HEK293 (cell line): ENCODE measurements around the gene GPR155.

Source experiments
- CTCF ChIA-PET: fragments of 350-600 bp; formaldehyde crosslinking; extraction: SDS; loops from one replicate; lab custom pipeline; 2021; ENCODE audit warnings: antibody characterized with exemption; lab: Yijun Ruan, JAX
- POLR2A ChIA-PET: fragments of 300-600 bp; formaldehyde crosslinking; extraction: SDS; loops from one replicate; lab custom pipeline; 2020; ENCODE audit warnings: antibody characterized with exemption, inconsistent platforms; lab: Yijun Ruan, JAX
- H3K27ac ChIP-seq: fragments of 200-500 bp; sonication (Bioruptor generic); 2 replicates; pipeline ENCODE4 v1.5.1; 2014; ENCODE audit warnings: low read depth, low read length, control low read depth, inconsistent platforms; ENCODE audit errors: extremely low read depth
- H3K36me3 ChIP-seq, 2 experiments: fragments of 200-500 bp in 1 of 2; sonication (Bioruptor generic) in 1 of 2; 1 replicate in 1 of 2; 2 replicates in 1 of 2; pipeline ENCODE4 v1.5.1; 2014 to 2017; ENCODE audit warnings: inconsistent platforms in 2 of 2, low read length in 2 of 2; ENCODE audit not compliant: control insufficient read depth in 2 of 2, insufficient read depth in 1 of 2
- H3K4me1 ChIP-seq: fragments of 200-500 bp; sonication (Bioruptor generic); 2 replicates; pipeline ENCODE4 v1.5.1; 2014; ENCODE audit warnings: mild to moderate bottlenecking, low read length, inconsistent platforms; ENCODE audit not compliant: control insufficient read depth, insufficient read depth
- H3K4me3 ChIP-seq: 2 replicates; pipeline ENCODE4 v1.5.1; 2011; ENCODE audit warnings: low read depth, mild to moderate bottlenecking, control low read depth, low read length, moderate library complexity
- H3K9me3 ChIP-seq: fragments of 200-500 bp; sonication (Bioruptor generic); 2 replicates; pipeline ENCODE4 v1.5.1; 2014; ENCODE audit warnings: low read depth, low read length, inconsistent platforms; ENCODE audit not compliant: control insufficient read depth, insufficient read depth
- IKZF3 ChIP-seq: fragments of 450-650 bp; IDR thresholded peaks from 2 replicates; pipeline ENCODE4 v1.5.0; 2018; ENCODE audit warnings: missing biosample characterization, mild to moderate bottlenecking, missing genetic modification characterization, moderate library complexity
- SETDB1 ChIP-seq: IDR thresholded peaks from one replicate; pipeline ENCODE4 v1.6.1; 2017; ENCODE audit warnings: mild to moderate bottlenecking, low read length, moderate library complexity, mixed read lengths; ENCODE audit not compliant: insufficient read length
- TRIM28 ChIP-seq: IDR thresholded peaks from 2 replicates; pipeline ENCODE4 v1.6.1; 2011; ENCODE audit warnings: low read length, control low read depth, borderline replicate concordance
- YY2 ChIP-seq: fragments of 450-650 bp; formaldehyde crosslinking; IDR thresholded peaks from 2 replicates; pipeline ENCODE4 v1.5.1; 2016; ENCODE audit warnings: missing biosample characterization, missing genetic modification characterization
- ZBTB21 ChIP-seq: fragments of 450-650 bp; formaldehyde crosslinking; IDR thresholded peaks from 2 replicates; pipeline ENCODE4 v1.5.1; 2017; ENCODE audit warnings: missing biosample characterization, missing genetic modification characterization
- ZBTB48 ChIP-seq: fragments of 450-650 bp; formaldehyde crosslinking; IDR thresholded peaks from 2 replicates; pipeline ENCODE4 v1.5.1; 2016; ENCODE audit warnings: missing biosample characterization, missing genetic modification characterization
- ZEB2 ChIP-seq: fragments of 450-650 bp; formaldehyde crosslinking; IDR thresholded peaks from 2 replicates; pipeline ENCODE4 v1.5.1; 2016; ENCODE audit warnings: missing biosample characterization, missing genetic modification characterization
- ZFHX2 ChIP-seq: fragments of 450-650 bp; formaldehyde crosslinking; conservative IDR thresholded peaks from 2 replicates; pipeline ENCODE4 v1.5.1; 2016; ENCODE audit warnings: missing biosample characterization, missing genetic modification characterization
- ZNF10 ChIP-seq: fragments of 450-650 bp; formaldehyde crosslinking; IDR thresholded peaks from 2 replicates; pipeline ENCODE4 v1.5.1; 2017; ENCODE audit warnings: missing biosample characterization, missing genetic modification characterization
- ZNF112 ChIP-seq: fragments of 450-650 bp; formaldehyde crosslinking; IDR thresholded peaks from 2 replicates; pipeline ENCODE4 v1.5.0; 2017; ENCODE audit warnings: missing biosample characterization, missing genetic modification characterization
- ZNF223 ChIP-seq: fragments of 450-650 bp; formaldehyde crosslinking; IDR thresholded peaks from 2 replicates; pipeline ENCODE4 v1.5.1; 2016; ENCODE audit warnings: missing biosample characterization, missing genetic modification characterization
- ZNF248 ChIP-seq: fragments of 450-650 bp; formaldehyde crosslinking; IDR thresholded peaks from 2 replicates; pipeline ENCODE4 v1.5.1; 2017; ENCODE audit warnings: missing biosample characterization, missing genetic modification characterization
- ZNF302 ChIP-seq: fragments of 450-650 bp; formaldehyde crosslinking; IDR thresholded peaks from 2 replicates; pipeline ENCODE4 v1.5.1; 2016; ENCODE audit warnings: missing biosample characterization, missing genetic modification characterization, low read depth
- ZNF48 ChIP-seq: fragments of 450-650 bp; formaldehyde crosslinking; IDR thresholded peaks from 2 replicates; pipeline ENCODE4 v1.5.1; 2016; ENCODE audit warnings: missing biosample characterization, missing genetic modification characterization
- ZNF530 ChIP-seq: fragments of 450-650 bp; formaldehyde crosslinking; IDR thresholded peaks from 2 replicates; pipeline ENCODE4 v1.5.1; 2016; ENCODE audit warnings: low read depth, missing biosample characterization, missing genetic modification characterization
- ZNF561 ChIP-seq: fragments of 450-650 bp; IDR thresholded peaks from 2 replicates; pipeline ENCODE4 v1.5.1; 2018; ENCODE audit warnings: missing biosample characterization, missing genetic modification characterization, borderline replicate concordance
- ZNF623 ChIP-seq: fragments of 450-650 bp; formaldehyde crosslinking; IDR thresholded peaks from 2 replicates; pipeline ENCODE4 v1.5.1; 2016; ENCODE audit warnings: missing biosample characterization, missing genetic modification characterization
- ZNF624 ChIP-seq: fragments of 450-650 bp; formaldehyde crosslinking; IDR thresholded peaks from 2 replicates; pipeline ENCODE4 v1.5.1; 2017; ENCODE audit warnings: missing biosample characterization, missing genetic modification characterization
- ZNF660 ChIP-seq: fragments of 450-650 bp; IDR thresholded peaks from 2 replicates; pipeline ENCODE4 v1.5.1; 2018; ENCODE audit warnings: missing biosample characterization, mild to moderate bottlenecking, missing genetic modification characterization
- ZNF677 ChIP-seq: fragments of 450-650 bp; IDR thresholded peaks from 2 replicates; pipeline ENCODE4 v1.5.0; 2018; ENCODE audit warnings: missing biosample characterization, mild to moderate bottlenecking, missing genetic modification characterization, moderate library complexity
- ZNF768 ChIP-seq: fragments of 450-650 bp; formaldehyde crosslinking; IDR thresholded peaks from 2 replicates; pipeline ENCODE4 v1.5.1; 2018; ENCODE audit warnings: missing biosample characterization, mild to moderate bottlenecking, missing genetic modification characterization
- ZSCAN16 ChIP-seq: fragments of 450-650 bp; formaldehyde crosslinking; IDR thresholded peaks from 2 replicates; pipeline ENCODE4 v1.5.1; 2016; ENCODE audit warnings: missing biosample characterization, missing genetic modification characterization
- TF ChIP-seq, protein P1 (sequence below): fragments of 450-650 bp; formaldehyde crosslinking; IDR thresholded peaks from 2 replicates; pipeline ENCODE4 v1.5.1; 2016; ENCODE audit warnings: missing biosample characterization, missing genetic modification characterization
- TF ChIP-seq, protein P2 (sequence below): fragments of 450-650 bp; formaldehyde crosslinking; IDR thresholded peaks from 2 replicates; pipeline ENCODE4 v1.5.1; 2017; ENCODE audit warnings: missing biosample characterization, missing genetic modification characterization
- TF ChIP-seq, protein P3 (sequence below): fragments of 450-650 bp; formaldehyde crosslinking; IDR thresholded peaks from 2 replicates; pipeline ENCODE4 v1.5.1; 2016; ENCODE audit warnings: missing biosample characterization, missing genetic modification characterization, borderline replicate concordance

Gene GPR155

DNA sequence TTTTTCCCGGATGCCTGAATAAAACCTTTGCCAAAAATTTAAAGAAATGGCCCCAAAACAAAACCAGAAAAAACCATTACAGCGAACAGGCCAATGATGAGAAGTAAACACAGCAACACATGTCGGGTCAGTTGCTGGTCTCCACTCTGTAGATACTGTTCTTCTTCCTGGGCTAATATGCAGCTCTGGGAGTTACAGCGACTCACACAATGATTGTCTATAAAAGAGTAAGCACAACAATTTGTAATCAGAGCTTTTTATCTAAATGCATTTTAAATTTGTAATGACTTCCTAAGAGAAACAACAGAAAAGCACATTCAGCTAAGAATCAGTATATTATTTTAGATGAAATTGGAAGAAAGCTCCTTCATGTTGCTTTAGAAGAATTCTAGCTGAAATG is 40.3 kb downstream of the GPR155 start:
- H3K4me3 ChIP-seq = no peak overlapping the region
- no peaks in the 10 kb centered on the region for H3K4me1 ChIP-seq
- CTCF ChIA-PET = interaction anchor here (0.7 to 1.4 kb wide), 3 partner anchors 18 to 96 kb away, joined by 3 to 5 read pairs (median 4); no protein-coding TSS in a partner anchor
- TF ChIP-seq ZNF302 (no peak), ZNF112 (tag by site-specific recombination) (no peak), ZNF677 (no peak), ZEB2 (no peak), IKZF3 (tag by site-specific recombination) (no peak), TRIM28 (no peak)
- POLR2A ChIA-PET = no interaction called here
- no peaks in the 10 kb centered on the region; a peak in 1 of 3 replicates for H3K36me3 ChIP-seq
- no peak overlapping the region for H3K27ac ChIP-seq
- H3K9me3 ChIP-seq = no peaks in the 10 kb centered on the region

DNA sequence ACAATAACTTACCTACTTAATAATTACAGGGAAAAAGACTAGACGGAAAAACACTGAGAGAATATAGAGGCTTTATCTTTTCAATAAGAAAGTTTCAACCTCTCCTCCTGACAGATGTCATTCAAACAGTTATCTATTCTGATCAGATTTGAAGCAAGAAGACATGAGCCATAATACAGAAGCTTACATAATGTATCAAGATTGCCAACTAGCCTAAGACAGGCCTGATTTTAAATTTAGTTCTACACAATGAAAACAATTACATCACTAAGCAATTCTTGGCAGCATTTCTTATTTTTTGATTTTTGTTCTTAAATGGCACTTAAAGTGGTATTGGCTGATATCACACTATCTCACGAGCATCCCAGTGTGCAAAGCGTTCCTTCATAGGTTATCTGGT is 41.6 kb downstream of the GPR155 start:
- no peaks in the 10 kb centered on the region for H3K4me1 ChIP-seq
- H3K27ac ChIP-seq = no peak overlapping the region
- TF ChIP-seq ZNF223 (tag by site-specific recombination) (no peak), ZNF530 (tag by site-specific recombination) (no peak), ZNF624 (tag by site-specific recombination) (no peak), ZEB2 (no peak)
- TF ChIP-seq, protein P1, sequence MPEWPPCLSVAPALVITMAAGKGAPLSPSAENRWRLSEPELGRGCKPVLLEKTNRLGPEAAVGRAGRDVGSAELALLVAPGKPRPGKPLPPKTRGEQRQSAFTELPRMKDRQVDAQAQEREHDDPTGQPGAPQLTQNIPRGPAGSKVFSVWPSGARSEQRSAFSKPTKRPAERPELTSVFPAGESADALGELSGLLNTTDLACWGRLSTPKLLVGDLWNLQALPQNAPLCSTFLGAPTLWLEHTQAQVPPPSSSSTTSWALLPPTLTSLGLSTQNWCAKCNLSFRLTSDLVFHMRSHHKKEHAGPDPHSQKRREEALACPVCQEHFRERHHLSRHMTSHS (tag by site-specific recombination) = no peak
- H3K9me3 ChIP-seq = no peaks in the 10 kb centered on the region
- no peaks in the 10 kb centered on the region; a peak in 1 of 3 replicates for H3K36me3 ChIP-seq
- ChIA-PET POLR2A (no interaction called here), CTCF (interaction anchor here (0.6 to 0.8 kb wide), 2 partner anchors 18 to 45 kb away, joined by 3 read pairs; no protein-coding TSS in a partner anchor)
- no peak overlapping the region for H3K4me3 ChIP-seq

DNA sequence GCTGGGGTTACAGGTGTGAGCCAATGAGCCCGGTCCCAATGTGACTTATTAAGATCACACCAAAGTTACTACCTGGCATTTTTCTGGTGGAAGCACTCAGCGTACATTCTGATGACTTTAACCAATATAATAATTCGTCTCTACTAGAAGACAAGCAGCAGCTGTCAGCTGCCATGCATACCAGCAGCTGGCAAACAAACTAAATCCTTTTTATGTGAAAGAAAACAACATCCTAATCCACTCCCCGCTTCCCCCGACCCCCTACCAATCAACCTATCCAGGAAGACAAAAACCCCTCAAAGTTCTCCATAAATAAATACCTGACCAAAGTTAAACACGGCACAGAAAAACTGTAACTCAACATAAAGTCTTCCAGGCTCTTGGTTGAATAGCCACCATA is 42.1 kb downstream of the GPR155 start:
- Histone ChIP-seq H3K4me3 (no peak overlapping the region), H3K27ac (no peak overlapping the region)
- POLR2A ChIA-PET = no interaction called here
- no peak for TF ChIP-seq ZNF248 (tag by site-specific recombination)
- TF ChIP-seq ZNF10 (tag by site-specific recombination) = no peak
- no peak for TF ChIP-seq ZBTB21 (tag by site-specific recombination)
- TF ChIP-seq, protein P2, sequence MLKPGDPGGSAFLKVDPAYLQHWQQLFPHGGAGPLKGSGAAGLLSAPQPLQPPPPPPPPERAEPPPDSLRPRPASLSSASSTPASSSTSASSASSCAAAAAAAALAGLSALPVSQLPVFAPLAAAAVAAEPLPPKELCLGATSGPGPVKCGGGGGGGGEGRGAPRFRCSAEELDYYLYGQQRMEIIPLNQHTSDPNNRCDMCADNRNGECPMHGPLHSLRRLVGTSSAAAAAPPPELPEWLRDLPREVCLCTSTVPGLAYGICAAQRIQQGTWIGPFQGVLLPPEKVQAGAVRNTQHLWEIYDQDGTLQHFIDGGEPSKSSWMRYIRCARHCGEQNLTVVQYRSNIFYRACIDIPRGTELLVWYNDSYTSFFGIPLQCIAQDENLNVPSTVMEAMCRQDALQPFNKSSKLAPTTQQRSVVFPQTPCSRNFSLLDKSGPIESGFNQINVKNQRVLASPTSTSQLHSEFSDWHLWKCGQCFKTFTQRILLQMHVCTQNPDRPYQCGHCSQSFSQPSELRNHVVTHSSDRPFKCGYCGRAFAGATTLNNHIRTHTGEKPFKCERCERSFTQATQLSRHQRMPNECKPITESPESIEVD (tag by site-specific recombination) = no peak
- TF ChIP-seq YY2 (tag by site-specific recombination) = no peak
- TF ChIP-seq ZNF48 (tag by site-specific recombination) = no peak
- no peak for TF ChIP-seq ZNF660 (tag by site-specific recombination)
- TF ChIP-seq, protein P3, sequence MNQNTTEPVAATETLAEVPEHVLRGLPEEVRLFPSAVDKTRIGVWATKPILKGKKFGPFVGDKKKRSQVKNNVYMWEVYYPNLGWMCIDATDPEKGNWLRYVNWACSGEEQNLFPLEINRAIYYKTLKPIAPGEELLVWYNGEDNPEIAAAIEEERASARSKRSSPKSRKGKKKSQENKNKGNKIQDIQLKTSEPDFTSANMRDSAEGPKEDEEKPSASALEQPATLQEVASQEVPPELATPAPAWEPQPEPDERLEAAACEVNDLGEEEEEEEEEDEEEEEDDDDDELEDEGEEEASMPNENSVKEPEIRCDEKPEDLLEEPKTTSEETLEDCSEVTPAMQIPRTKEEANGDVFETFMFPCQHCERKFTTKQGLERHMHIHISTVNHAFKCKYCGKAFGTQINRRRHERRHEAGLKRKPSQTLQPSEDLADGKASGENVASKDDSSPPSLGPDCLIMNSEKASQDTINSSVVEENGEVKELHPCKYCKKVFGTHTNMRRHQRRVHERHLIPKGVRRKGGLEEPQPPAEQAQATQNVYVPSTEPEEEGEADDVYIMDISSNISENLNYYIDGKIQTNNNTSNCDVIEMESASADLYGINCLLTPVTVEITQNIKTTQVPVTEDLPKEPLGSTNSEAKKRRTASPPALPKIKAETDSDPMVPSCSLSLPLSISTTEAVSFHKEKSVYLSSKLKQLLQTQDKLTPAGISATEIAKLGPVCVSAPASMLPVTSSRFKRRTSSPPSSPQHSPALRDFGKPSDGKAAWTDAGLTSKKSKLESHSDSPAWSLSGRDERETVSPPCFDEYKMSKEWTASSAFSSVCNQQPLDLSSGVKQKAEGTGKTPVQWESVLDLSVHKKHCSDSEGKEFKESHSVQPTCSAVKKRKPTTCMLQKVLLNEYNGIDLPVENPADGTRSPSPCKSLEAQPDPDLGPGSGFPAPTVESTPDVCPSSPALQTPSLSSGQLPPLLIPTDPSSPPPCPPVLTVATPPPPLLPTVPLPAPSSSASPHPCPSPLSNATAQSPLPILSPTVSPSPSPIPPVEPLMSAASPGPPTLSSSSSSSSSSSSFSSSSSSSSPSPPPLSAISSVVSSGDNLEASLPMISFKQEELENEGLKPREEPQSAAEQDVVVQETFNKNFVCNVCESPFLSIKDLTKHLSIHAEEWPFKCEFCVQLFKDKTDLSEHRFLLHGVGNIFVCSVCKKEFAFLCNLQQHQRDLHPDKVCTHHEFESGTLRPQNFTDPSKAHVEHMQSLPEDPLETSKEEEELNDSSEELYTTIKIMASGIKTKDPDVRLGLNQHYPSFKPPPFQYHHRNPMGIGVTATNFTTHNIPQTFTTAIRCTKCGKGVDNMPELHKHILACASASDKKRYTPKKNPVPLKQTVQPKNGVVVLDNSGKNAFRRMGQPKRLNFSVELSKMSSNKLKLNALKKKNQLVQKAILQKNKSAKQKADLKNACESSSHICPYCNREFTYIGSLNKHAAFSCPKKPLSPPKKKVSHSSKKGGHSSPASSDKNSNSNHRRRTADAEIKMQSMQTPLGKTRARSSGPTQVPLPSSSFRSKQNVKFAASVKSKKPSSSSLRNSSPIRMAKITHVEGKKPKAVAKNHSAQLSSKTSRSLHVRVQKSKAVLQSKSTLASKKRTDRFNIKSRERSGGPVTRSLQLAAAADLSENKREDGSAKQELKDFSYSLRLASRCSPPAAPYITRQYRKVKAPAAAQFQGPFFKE = no peak
- TF ChIP-seq ZSCAN16 (tag by site-specific recombination) = no peak
- TF ChIP-seq SETDB1 = no peak
- no peak for TF ChIP-seq ZNF223 (tag by site-specific recombination)
- TF ChIP-seq ZNF561 (tag by site-specific recombination) = no peak
- no peak for TF ChIP-seq ZNF623 (tag by site-specific recombination)
- TF ChIP-seq ZBTB48 = no peak
- TF ChIP-seq ZFHX2 (tag by site-specific recombination) = no peak
- no peak for TF ChIP-seq ZNF768 (tag by site-specific recombination)
- no peak for TF ChIP-seq ZNF624 (tag by site-specific recombination)

More for the DNA sequence above, 42.1 kb downstream of the GPR155 start:
- Histone ChIP-seq H3K9me3 (no peaks in the 10 kb centered on the region), H3K36me3 (no peaks in the 10 kb centered on the region; a peak in 1 of 3 replicates), H3K4me1 (no peaks in the 10 kb centered on the region)
- CTCF ChIA-PET = interaction anchor here (0.6 to 0.8 kb wide), 2 partner anchors 18 to 44 kb away, joined by 3 read pairs; no protein-coding TSS in a partner anchor
